Tibial artery (tissue), 4 donors: ENCODE data around the gene CASK.

Experiments
- DNase-seq, 2 donors: peaks; one replicate each; pipeline ENCODE4 v3.0.0-alpha.2; 2019
- H3K27ac ChIP-seq, 2 donors: fragments of 200-600 bp; sonication (generic) in 1 of 2; 1 replicate in 1 of 2; 2 replicates in 1 of 2; pipeline ENCODE4 v1.5.1; 2018 to 2019; ENCODE audit warnings: mild to moderate bottlenecking in 1 of 2
- H3K27me3 ChIP-seq, 2 donors: fragments of 200-600 bp; sonication (generic) in 1 of 2; one replicate each; pipeline versions ENCODE4 v1.5.1 to v1.6.0; 2016 to 2019
- H3K36me3 ChIP-seq, 3 donors: fragments of 200-600 bp; sonication (generic) in 2 of 3; one replicate each; pipeline ENCODE4 v1.5.1; 2016 to 2019; ENCODE audit warnings: mild to moderate bottlenecking in 2 of 3
- H3K4me1 ChIP-seq, 4 donors: fragments of 200-600 bp; sonication (generic) in 2 of 4; 1 replicate in 3 of 4; 2 replicates in 1 of 4; pipeline ENCODE4 v1.5.1; 2016 to 2019
- H3K4me3 ChIP-seq, 2 donors: fragments of 200-600 bp; sonication (generic) in 1 of 2; 1 replicate in 1 of 2; 2 replicates in 1 of 2; pipeline ENCODE4 v1.5.1; 2018 to 2019; ENCODE audit warnings: mild to moderate bottlenecking in 2 of 2
- H3K9me3 ChIP-seq, 3 donors: fragments of 200-600 bp; sonication (generic) in 1 of 3; one replicate each; pipeline ENCODE4 v1.5.1; 2016 to 2019
- intact Hi-C: fragments of 100-400 bp; cut with DNase I; formaldehyde crosslinking; loops from one replicate; pipeline ENCODE4 v1.15.0; 2023; ENCODE audit warnings: low total_unique reads
- TF ChIP-seq, protein P1 (sequence below), 2 experiments: fragments of 200-600 bp in 1 of 2; fragments of 450-650 bp in 1 of 2; IDR thresholded peaks; one replicate each; pipeline ENCODE4 v1.5.1; 2017 to 2019; ENCODE audit warnings: antibody characterized with exemption in 2 of 2, mild to moderate bottlenecking in 1 of 2, moderate library complexity in 1 of 2

CASK gene

DNA sequence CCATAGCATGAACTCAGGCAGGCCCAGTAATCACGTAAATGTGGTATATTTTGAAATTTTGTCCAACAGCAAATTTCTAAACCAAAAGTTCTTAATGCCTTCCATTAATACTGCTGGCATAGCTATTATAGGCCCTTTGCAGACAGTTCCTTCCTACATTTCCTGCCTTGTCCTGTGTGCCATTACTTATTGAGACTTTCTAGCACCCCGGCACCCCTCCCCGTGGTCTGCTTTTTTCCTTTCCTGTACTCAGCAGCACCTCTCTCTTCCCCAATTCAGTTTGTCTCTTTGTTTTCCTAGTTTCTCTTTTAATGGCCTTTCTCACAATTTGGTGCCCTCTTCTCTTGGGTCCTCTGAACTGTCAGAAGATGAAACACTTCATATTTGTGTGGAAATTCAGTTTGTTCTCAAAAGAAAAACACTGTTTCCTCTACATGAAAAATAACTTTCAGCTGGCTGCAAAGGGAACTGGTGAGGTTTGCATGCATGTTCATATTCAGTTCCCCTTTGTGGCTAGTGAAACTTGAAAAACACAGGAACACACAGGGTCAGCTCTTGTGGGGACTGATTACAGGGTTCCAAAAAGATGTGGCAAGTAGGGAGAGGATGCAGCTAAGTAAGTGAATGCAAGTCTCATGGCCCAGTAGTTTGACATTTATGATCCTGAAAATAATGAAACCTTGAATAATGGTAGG, 217.5 kb downstream of the CASK start:
- H3K9me3 ChIP-seq: no peaks in the 10 kb centered on the region
- peak overlapping the region; percentile 19 to 33 for H3K27ac ChIP-seq

DNA sequence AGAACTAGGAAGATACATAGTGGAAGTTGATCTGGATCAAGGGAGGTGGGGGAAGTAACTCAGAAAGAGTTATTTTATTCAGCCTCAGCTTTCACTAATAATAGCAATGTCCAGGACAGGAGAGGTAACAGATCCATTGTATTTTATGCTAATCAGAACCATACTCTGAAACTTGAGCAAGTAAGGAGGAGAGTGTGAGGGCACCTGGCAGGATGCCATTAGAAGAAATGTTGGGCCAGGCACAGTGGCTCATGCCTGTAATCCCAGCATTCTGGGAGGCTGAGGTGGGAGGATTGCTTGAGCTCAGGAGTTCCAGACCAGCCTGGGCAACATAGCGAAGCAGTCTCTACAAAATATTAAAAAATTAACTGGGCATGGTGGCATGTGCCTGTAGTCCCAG, 218.3 kb downstream of the CASK start:
- Histone ChIP-seq H3K27ac (no peak overlapping the region), H3K4me3 (no peak overlapping the region), H3K36me3 (no peaks in the 10 kb centered on the region), H3K4me1 (peaks cover 0 to 8% (median 0%) of the 10 kb centered on the region in 4 donors), H3K9me3 (no peaks in the 10 kb centered on the region), H3K27me3 (no peaks in the 10 kb centered on the region)
- intact Hi-C loops: loop anchor here (10.0 kb wide), 1 partner anchor 140 kb away; no protein-coding TSS in a partner anchor
- TF ChIP-seq, protein P1, sequence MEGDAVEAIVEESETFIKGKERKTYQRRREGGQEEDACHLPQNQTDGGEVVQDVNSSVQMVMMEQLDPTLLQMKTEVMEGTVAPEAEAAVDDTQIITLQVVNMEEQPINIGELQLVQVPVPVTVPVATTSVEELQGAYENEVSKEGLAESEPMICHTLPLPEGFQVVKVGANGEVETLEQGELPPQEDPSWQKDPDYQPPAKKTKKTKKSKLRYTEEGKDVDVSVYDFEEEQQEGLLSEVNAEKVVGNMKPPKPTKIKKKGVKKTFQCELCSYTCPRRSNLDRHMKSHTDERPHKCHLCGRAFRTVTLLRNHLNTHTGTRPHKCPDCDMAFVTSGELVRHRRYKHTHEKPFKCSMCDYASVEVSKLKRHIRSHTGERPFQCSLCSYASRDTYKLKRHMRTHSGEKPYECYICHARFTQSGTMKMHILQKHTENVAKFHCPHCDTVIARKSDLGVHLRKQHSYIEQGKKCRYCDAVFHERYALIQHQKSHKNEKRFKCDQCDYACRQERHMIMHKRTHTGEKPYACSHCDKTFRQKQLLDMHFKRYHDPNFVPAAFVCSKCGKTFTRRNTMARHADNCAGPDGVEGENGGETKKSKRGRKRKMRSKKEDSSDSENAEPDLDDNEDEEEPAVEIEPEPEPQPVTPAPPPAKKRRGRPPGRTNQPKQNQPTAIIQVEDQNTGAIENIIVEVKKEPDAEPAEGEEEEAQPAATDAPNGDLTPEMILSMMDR (IDR thresholded peaks at IDR 0.05): no peak
- no peak for DNase-seq

More for the DNA sequence above, 217.5 kb downstream of the CASK start:
- Histone ChIP-seq H3K27me3 (no peaks in the 10 kb centered on the region), H3K36me3 (no peaks in the 10 kb centered on the region), H3K4me1 (peaks cover 0 to 7% (median 0%) of the 10 kb centered on the region in 4 donors), H3K4me3 (no peak overlapping the region)
- no peak for DNase-seq
- TF ChIP-seq, protein P1 (IDR thresholded peaks at IDR 0.05): no peak
- intact Hi-C loops: loop anchor here (10.0 kb wide), 1 partner anchor 141 kb away; no protein-coding TSS in a partner anchor

DNA sequence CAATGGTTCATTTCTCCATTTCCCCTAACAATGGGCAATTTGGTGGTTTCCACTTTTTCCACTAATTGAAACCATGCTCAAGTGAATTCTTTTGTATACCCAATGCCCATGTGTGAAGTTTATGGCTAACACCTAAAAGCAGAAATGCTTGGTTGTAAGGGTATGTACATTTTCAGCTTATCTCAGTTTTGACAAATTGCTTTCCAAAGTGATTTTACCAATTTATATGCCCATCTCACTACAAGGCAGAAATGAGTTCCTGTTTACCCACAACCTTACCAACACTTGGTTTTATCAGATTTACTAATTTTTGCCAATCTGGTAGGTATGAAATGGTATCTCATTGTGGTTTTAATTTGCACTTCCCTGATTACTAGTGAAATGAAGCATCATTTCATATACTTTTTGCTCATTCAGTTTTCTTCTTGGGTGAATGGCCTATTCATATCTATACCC, 219.8 kb downstream of the CASK start:
- Histone ChIP-seq H3K27me3 (no peaks in the 10 kb centered on the region), H3K4me3 (no peak overlapping the region), H3K27ac (no peak overlapping the region), H3K4me1 (peaks cover 0 to 15% (median 0%) of the 10 kb centered on the region in 4 donors), H3K36me3 (no peaks in the 10 kb centered on the region), H3K9me3 (no peaks in the 10 kb centered on the region)
- TF ChIP-seq, protein P1 (IDR thresholded peaks at IDR 0.05): no peak
- DNase-seq: no peak
- intact Hi-C loops: loop anchor here (10.0 kb wide), 1 partner anchor 139 kb away; no protein-coding TSS in a partner anchor

DNA sequence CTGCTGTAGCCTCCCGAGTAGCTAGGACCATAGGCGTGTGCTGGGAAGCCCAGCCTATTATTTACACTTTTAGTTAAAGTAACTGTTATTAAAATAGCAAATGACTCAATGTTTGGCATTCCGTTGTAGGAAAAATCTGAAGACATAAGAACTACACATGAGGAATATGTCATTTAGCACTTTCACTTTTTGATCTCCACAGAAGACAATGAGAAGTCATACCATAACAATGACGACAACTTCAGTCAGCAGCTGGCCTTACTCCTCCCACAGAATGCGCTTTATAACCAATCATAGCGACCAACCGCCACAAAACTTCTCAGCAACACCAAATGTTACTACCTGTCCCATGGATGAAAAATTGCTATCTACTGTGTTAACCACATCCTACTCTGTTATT, 227.9 kb downstream of the CASK start:
- Histone ChIP-seq H3K4me3 (no peak overlapping the region), H3K27ac (peak overlapping the region in 1 of 2 donors; percentile 28), H3K4me1 (peaks cover 0 to 45% (median 2%) of the 10 kb centered on the region in 4 donors), H3K9me3 (no peaks in the 10 kb centered on the region), H3K36me3 (no peaks in the 10 kb centered on the region), H3K27me3 (no peaks in the 10 kb centered on the region)
- TF ChIP-seq, protein P1 (IDR thresholded peaks at IDR 0.05): no peak
- intact Hi-C loops: no loop called here
- DNase-seq: no peak

DNA sequence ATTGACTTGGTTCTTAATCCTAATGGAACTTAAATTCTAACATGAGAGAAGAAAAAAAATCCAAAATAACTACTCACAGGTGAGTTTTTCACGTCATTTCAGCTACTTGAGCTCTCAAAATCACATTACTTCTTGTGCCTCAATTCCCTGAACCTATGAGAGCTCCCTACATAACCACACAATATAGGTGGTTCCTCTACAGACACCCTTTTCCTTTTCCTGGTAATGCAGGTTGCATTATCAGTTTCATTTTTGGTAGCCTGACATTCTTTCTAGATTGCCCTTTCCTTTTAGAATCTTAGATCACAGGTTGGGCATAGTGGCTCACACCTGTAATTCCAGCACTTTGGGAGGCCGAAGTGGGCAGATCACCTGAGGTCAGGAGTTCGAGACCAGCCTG, 230.3 kb downstream of the CASK start:
- Histone ChIP-seq H3K36me3 (no peaks in the 10 kb centered on the region), H3K4me3 (no peak overlapping the region), H3K9me3 (no peaks in the 10 kb centered on the region), H3K4me1 (peaks cover 0 to 52% (median 2%) of the 10 kb centered on the region in 4 donors), H3K27ac (peak overlapping the region in 1 of 2 donors; percentile 51), H3K27me3 (no peaks in the 10 kb centered on the region)
- TF ChIP-seq, protein P1 (IDR thresholded peaks at IDR 0.05): no peak
- intact Hi-C loops: no loop called here
- no peak for DNase-seq
